ENCODE measurements around the gene SUSD3. TPM values are rescaled to one million over a fixed set of nuclear protein-coding genes. Genes with fewer than 3 reads are reported as not detected.

The SUSD3 gene
- total and polyA plus RNA-seq, 4 donors: 4.1 to 19.2 (median 11.8) TPM

DNA sequence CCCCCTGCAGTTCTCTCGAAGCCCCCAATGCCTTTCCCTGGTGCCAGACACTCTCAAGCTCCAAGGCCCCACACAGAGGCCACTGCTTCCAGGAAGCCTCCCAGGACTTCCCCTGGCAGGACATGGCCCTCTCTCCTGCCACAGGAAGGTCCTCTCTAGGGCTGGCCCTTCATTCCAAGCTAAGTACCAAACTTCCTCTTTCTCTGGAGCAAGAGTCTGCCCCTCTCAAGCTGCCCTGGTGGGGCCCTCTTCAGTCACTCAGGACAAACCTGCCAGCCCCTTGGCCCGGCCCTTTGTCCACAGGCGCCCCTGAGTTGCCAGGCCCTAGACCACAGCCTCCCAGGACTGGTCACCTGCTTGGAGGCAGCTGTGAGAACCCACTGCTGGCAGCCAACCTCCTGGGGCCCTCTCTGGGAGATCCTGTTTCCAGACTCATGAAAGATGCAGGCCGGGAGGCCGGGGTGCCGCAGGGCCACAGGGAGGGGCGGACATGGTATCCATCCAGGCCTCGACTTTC, 69.0 kb downstream of the SUSD3 start:
- Histone ChIP-seq H3K36me3 (ENCODE audit: control insufficient read depth in 4 of 4, insufficient read depth in 3 of 4, low read depth in 1 of 4, low read length in 3 of 4) (peaks cover 4 to 22% (median 11%) of the 10 kb centered on the region in 4 donors), H3K9ac (ENCODE audit: low read depth in 1 of 2, low read length in 2 of 2) (no peak overlapping the region), H3K4me3 (ENCODE audit: low read depth in 1 of 3, low read length in 3 of 3) (no peak overlapping the region), H3K4me1 (ENCODE audit: control insufficient read depth in 4 of 4, insufficient read depth in 4 of 4, low read length in 3 of 4) (peaks cover 12 to 49% (median 29%) of the 10 kb centered on the region in 4 donors), H3K9me3 (ENCODE audit: control insufficient read depth in 4 of 4, low read length in 3 of 4) (no peaks in the 10 kb centered on the region), H3K27ac (ENCODE audit: low read depth in 1 of 2, low read length in 2 of 2) (peak overlapping the region; percentile 25 to 40), H3K27me3 (ENCODE audit: control insufficient read depth in 4 of 4, insufficient read depth in 4 of 4, low read length in 3 of 4) (no peaks in the 10 kb centered on the region)
- TF ChIP-seq FOXA2 (IDR thresholded peaks at IDR 0.05) (no peak), CTCF (IDR thresholded peaks at IDR 0.05; ENCODE audit: low read depth, low read length, missing input control) (no peak), ZBTB33 (IDR thresholded peaks at IDR 0.05) (no peak), JUND (IDR thresholded peaks at IDR 0.05) (no peak), RXRA (IDR thresholded peaks at IDR 0.05) (no peak), HNF4G (IDR thresholded peaks at IDR 0.05) (no peak), SP1 (IDR thresholded peaks at IDR 0.05) (no peak), TAF1 (conservative IDR thresholded peaks at IDR 0.05) (no peak), GABPA (IDR thresholded peaks at IDR 0.05 in 1 of 2, conservative IDR thresholded peaks at IDR 0.05 in 1 of 2) (no peak), EGR1 (IDR thresholded peaks at IDR 0.05; ENCODE audit: low read depth in 2 of 2) (no peak), REST (IDR thresholded peaks at IDR 0.05) (no peak), HNF4A (conservative IDR thresholded peaks at IDR 0.05) (no peak), RAD21 (IDR thresholded peaks at IDR 0.05) (no peak), YY1 (IDR thresholded peaks at IDR 0.05) (no peak), FOXA1 (IDR thresholded peaks at IDR 0.05) (no peak)
- TF ChIP-seq, protein P1, sequence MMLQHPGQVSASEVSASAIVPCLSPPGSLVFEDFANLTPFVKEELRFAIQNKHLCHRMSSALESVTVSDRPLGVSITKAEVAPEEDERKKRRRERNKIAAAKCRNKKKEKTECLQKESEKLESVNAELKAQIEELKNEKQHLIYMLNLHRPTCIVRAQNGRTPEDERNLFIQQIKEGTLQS (IDR thresholded peaks at IDR 0.05): no peak
- 73% methylated on average over 8 of the region's 8 CpGs for WGBS
- DNase-seq (ENCODE audit: low spot score): peak; percentile 33
